Thyroid gland (tissue), 4 donors: ENCODE data around the gene RNF145. TPM values are rescaled to one million over a fixed set of nuclear protein-coding genes. Genes with fewer than 3 reads are reported as not detected.
A peak's percentile ranks its signal among the peaks of the same experiment; 100 is the strongest.
"Not testable (repeated sequence)": the region's sequence is repeated elsewhere in the genome, so short reads cannot be mapped to it uniquely, and the experiment has no call there.

Source experiments
- DNase-seq, 2 donors: peaks; one replicate each; pipeline ENCODE4 v3.0.0-alpha.2; 2019
- H3K27ac ChIP-seq, 3 donors: fragments of 200-600 bp; sonication (generic); 1 replicate in 2 of 3; 2 replicates in 1 of 3; pipeline ENCODE4 v1.5.1; 2016 to 2019; ENCODE audit warnings: mild to moderate bottlenecking in 1 of 3, moderate library complexity in 1 of 3
- H3K27me3 ChIP-seq: fragments of 200-600 bp; sonication (generic); one replicate; pipeline ENCODE4 v1.5.1; 2019
- H3K36me3 ChIP-seq, 2 donors: fragments of 200-600 bp; sonication (generic); one replicate each; pipeline ENCODE4 v1.5.1; 2016 to 2019
- H3K4me1 ChIP-seq, 2 donors: fragments of 200-600 bp; sonication (generic); one replicate each; pipeline ENCODE4 v1.5.1; 2017 to 2019
- H3K4me3 ChIP-seq, 3 donors: fragments of 200-600 bp; sonication (generic); replicated peaks in 1 of 3; 1 replicate in 2 of 3; 2 replicates in 1 of 3; pipeline ENCODE4 v1.5.1; 2016; ENCODE audit warnings: mild to moderate bottlenecking in 1 of 3
- H3K9me3 ChIP-seq: fragments of 200-600 bp; sonication (generic); one replicate; pipeline ENCODE4 v1.5.1; 2017
- POLR2A ChIP-seq, 2 donors: fragments of 450-650 bp; IDR thresholded peaks; one replicate each; pipeline ENCODE4 v1.6.1; 2017; ENCODE audit warnings: antibody characterized with exemption in 2 of 2, mild to moderate bottlenecking in 2 of 2, moderate library complexity in 1 of 2
- WGBS, 2 donors: methylation state at CpG; one replicate each; pipeline ENCODE4 v1.1.5; 2017; 5-methylcytosine and 5-hydroxymethylcytosine counted together
- intact Hi-C: fragments of 100-400 bp; cut with DNase I; formaldehyde crosslinking; loops from one replicate; pipeline ENCODE4 v1.15.1; 2023
- total RNA-seq, 4 donors: library from RNA; depleted of rRNA; stranded (reverse); fragments of >200 nt; gene quantifications; one replicate each; pipeline ENCODE4 v1.2.3, GENCODE V29; 2016
- TF ChIP-seq, protein P1 (sequence below), 6 experiments: fragments of 200-600 bp in 3 of 6; fragments of 450-650 bp in 3 of 6; sonication (generic) in 3 of 6; IDR thresholded peaks; one replicate each; pipeline ENCODE4 v1.5.1; 2016 to 2019; ENCODE audit warnings: antibody characterized with exemption in 6 of 6, mild to moderate bottlenecking in 2 of 6, inconsistent platforms in 1 of 6, moderate library complexity in 1 of 6

RNF145 gene
- total RNA-seq, 4 donors from 2014 or later: 59.5 to 88.6 (median 75.6) TPM

DNA sequence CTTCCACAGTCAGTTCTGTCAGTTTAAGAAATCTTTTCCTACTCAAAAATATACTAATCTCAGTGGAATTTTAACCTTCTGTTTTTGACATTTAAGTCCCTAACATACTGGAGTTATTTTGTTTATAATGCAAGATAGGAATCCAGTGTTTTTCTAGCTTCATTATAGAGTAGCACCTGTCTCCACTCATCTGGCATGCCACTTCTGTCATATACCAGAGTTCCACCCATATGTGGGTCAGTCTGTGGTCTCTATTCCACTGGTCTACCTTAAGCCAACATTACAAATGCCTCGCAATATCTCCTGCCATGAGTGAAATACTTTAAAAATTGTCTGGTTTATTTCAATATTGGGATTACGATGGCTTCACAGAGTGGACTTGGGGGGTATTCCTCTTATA is 42.9 kb downstream of the RNF145 start:
- no peak overlapping the region for H3K4me3 ChIP-seq
- no peak overlapping the region for H3K27ac ChIP-seq
- DNase-seq: no peak
- intact Hi-C loops: no loop called here
- no peak for TF ChIP-seq POLR2A (IDR thresholded peaks at IDR 0.05)
- TF ChIP-seq, protein P1, sequence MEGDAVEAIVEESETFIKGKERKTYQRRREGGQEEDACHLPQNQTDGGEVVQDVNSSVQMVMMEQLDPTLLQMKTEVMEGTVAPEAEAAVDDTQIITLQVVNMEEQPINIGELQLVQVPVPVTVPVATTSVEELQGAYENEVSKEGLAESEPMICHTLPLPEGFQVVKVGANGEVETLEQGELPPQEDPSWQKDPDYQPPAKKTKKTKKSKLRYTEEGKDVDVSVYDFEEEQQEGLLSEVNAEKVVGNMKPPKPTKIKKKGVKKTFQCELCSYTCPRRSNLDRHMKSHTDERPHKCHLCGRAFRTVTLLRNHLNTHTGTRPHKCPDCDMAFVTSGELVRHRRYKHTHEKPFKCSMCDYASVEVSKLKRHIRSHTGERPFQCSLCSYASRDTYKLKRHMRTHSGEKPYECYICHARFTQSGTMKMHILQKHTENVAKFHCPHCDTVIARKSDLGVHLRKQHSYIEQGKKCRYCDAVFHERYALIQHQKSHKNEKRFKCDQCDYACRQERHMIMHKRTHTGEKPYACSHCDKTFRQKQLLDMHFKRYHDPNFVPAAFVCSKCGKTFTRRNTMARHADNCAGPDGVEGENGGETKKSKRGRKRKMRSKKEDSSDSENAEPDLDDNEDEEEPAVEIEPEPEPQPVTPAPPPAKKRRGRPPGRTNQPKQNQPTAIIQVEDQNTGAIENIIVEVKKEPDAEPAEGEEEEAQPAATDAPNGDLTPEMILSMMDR (IDR thresholded peaks at IDR 0.05): no peak
- 90 to 98% methylated on average over 2 of the region's 2 CpGs for WGBS, 2 donors
- no peaks in the 10 kb centered on the region for H3K27me3 ChIP-seq
- H3K36me3 ChIP-seq: no peaks in the 10 kb centered on the region
- no peaks in the 10 kb centered on the region for H3K9me3 ChIP-seq
- H3K4me1 ChIP-seq: peaks cover 7 to 12% of the 10 kb centered on the region in 2 donors

DNA sequence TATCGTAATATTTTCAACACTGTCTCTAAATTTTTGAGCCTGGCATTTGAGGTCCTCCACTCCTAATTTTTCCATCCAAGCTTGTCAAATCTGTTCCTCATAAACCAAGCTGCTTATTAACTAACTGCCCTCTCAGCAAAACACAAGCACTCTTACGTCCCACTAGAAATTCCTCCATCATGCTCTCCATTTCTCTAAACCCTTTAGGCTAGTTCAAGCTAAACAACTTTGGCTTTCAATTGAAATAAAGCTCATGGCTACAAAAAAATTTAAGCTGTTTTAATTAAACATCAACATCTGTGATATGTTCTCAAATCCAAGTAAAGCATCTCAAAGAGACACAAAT is 45.7 kb downstream of the RNF145 start:
- Histone ChIP-seq H3K27me3 (no peaks in the 10 kb centered on the region), H3K4me1 (peaks cover 7 to 12% of the 10 kb centered on the region in 2 donors), H3K9me3 (no peaks in the 10 kb centered on the region), H3K27ac (peak overlapping the region; percentile 3 to 47 (median 33)), H3K36me3 (peaks cover 8 to 11% of the 10 kb centered on the region in 2 donors), H3K4me3 (no peak overlapping the region)
- TF ChIP-seq, protein P1 (IDR thresholded peaks at IDR 0.05): no peak
- TF ChIP-seq POLR2A (IDR thresholded peaks at IDR 0.05): no peak
- 47 to 54% methylated on average over 2 of the region's 2 CpGs for WGBS, 2 donors
- intact Hi-C loops: no loop called here
- no peak for DNase-seq

DNA sequence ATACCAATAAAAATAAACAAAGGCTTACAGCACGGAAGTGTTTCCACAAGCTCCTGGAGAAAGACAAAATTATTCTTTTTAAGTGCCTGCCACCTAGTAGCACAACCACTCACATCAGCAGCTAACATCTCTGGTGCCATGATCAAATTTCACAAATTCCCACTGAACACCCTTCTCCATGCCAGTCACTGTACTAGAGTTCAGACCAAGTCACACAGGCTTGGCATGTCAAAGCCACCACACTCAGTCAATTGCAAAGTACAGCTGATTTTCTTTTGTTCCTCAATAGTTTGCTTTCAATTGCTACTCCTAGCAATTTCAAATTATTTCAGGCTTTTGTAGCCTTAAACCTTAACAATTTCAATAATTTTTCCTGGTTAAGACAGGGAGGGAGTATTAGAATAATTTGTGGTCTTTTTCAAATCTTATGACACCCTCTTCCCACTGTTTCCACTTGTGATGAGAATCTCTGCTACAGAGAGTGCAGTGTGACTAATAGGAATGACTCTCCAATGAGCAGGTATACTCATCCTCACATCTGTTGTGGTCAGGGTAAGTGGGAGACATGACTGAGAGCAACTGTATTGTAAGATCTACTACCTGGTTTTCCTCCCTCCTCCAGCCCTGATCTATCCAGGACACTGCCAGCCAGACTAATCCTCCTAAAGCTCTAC is 46.2 kb downstream of the RNF145 start:
- 61 to 81% methylated on average over 1 of the region's 1 CpG for WGBS, 2 donors
- Histone ChIP-seq H3K36me3 (peaks cover 11 to 14% of the 10 kb centered on the region in 2 donors), H3K27me3 (no peaks in the 10 kb centered on the region), H3K27ac (peak overlapping the region in 2 of 3 donors; percentile 33 to 47), H3K9me3 (no peaks in the 10 kb centered on the region), H3K4me3 (no peak overlapping the region), H3K4me1 (peaks cover 7 to 12% of the 10 kb centered on the region in 2 donors)
- peak in 1 of 2 donors; percentile 12 for DNase-seq
- TF ChIP-seq, protein P1 (IDR thresholded peaks at IDR 0.05): no peak
- intact Hi-C loops: no loop called here

DNA sequence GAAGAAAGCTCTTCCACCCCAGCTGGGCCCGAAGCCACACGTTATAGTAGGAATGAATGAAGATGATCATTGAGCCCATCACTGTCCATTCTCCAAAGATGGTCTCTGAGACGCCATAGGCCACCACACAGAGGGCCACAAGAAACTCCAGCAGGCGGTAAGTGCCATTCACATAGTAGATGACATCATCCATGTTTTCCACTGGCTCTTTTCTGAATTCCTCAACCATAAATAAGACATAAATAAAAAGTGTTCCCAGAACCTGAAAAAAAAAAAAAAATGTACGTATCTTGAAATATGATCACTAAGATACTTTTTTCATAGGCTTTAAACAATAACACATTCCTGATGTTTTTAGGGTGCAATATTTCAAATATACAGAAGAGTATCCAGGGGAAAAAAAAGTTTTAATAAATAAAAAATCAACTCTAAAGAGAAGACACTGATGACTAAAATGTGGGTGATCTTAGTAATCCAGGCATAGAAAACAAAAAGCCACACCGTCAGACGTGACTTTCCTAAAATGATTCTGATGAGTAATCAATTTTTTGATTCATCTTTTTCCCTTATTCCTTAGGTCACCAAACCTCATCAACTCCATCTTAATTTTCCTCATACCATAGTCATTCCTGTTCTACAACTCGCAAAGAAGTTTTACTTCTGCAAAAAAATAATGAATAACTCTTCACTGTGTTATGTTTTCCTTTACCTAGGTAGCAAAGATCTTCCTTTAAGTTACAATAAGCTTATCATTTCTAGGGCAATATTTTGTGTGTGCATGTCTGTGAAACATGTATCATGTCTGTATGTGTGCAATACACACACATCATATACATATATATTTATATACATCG is 47.8 kb downstream of the RNF145 start:
- H3K9me3 ChIP-seq: no peaks in the 10 kb centered on the region
- 93 to 94% methylated on average over 9 of the region's 9 CpGs for WGBS, 2 donors
- H3K27me3 ChIP-seq: no peaks in the 10 kb centered on the region
- no peak for DNase-seq
- no peak overlapping the region for H3K4me3 ChIP-seq
- H3K4me1 ChIP-seq: peaks cover 7 to 12% of the 10 kb centered on the region in 2 donors
- no peak for TF ChIP-seq POLR2A (IDR thresholded peaks at IDR 0.05)
- TF ChIP-seq, protein P1 (IDR thresholded peaks at IDR 0.05): no peak
- peaks cover 18 to 19% of the 10 kb centered on the region in 2 donors for H3K36me3 ChIP-seq
- H3K27ac ChIP-seq: no peak overlapping the region
- intact Hi-C loops: no loop called here

DNA sequence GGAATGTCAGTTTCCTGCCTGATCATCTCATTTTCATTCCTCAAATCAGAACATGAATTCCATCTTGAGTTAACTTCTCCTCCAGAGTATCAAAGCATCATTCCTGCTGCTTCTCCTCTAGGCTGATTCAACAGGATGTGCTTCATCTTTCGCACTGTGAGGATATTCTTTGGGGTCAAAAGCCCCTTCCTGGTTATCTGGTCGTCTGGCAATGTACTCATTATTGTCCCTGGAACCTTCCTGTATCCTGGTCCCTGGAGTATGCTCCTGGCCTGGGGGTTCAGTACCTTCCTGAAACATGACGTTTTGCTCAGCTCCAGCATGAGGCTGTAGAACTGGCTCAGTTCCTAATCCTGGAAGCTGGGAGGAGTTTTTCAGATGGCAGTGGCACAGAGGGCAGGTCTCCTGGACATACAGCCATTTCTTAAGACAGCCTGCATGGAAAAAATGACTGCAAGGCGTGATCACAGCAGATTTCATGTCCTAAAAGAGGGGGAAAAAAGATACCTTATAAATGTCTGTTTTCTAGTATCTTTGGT is 50.7 kb downstream of the RNF145 start:
- H3K4me1 ChIP-seq, H3K27me3 ChIP-seq, DNase-seq, H3K27ac ChIP-seq, H3K9me3 ChIP-seq, H3K4me3 ChIP-seq: not testable (repeated sequence)
- intact Hi-C loops: loop anchor here (5.0 kb wide), 2 partner anchors 49 to 104 kb away; partner anchors contain the start of genes RNF145 and UBLCP1
- H3K36me3 ChIP-seq: peaks cover 18 to 19% of the 10 kb centered on the region in 2 donors
- 74 to 82% methylated on average over 4 of the region's 4 CpGs for WGBS, 2 donors
